Measurements from ENCODE around the gene SH2D3C.
"Not testable (repeated sequence)": the region's sequence is repeated elsewhere in the genome, so short reads cannot be mapped to it uniquely, and the experiment has no call there.

SH2D3C gene

DNA sequence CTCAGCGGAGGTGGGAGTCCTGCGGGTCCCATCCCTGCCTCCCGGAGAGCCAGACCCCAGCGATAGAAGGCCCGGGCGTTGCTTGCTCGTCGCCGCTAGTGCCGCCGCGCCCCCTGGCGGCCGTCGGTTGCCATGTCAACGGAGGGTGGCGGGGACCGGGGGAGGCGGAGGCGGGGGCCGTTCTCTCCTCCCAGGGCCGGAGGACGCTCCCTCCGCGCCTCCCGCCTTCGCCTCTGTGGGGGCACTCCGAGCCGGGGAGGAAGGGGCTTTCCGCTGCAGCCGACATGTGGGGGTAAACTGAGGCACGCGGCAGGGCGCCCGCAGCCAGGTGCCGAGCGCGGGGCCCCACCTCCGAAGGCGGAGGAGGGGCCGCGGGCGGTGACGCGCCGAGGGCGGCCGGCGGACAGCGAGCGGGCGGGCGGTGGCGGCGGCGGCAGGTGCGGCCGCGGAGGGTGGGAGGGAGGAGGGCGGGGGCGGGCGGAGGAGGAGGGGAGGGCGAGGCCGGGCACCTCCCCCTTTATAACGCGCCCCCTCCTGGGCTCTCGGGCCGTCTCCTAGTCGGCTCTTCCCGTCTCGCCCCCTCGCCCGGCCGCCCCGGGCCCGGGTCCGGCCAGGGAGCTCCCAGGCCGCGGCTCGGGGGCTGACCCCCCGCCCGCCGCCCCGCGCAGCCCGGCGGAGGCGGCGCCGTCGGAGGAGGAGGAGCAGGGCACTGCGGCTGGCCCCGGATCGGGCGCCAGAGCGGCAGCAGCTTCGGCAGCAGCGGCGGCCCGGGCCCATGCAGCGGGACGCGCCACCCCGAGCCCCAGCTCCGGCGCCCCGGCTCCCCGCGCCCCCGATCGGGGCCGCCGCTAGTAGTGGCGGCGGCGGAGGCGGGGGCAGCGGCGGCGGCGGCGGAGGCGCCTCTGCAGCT, 6.8 kb upstream of the SH2D3C start:
- peak; percentile 80 to 81 for DNase-seq (ENCODE audit: low read depth in 2 of 2)

DNA sequence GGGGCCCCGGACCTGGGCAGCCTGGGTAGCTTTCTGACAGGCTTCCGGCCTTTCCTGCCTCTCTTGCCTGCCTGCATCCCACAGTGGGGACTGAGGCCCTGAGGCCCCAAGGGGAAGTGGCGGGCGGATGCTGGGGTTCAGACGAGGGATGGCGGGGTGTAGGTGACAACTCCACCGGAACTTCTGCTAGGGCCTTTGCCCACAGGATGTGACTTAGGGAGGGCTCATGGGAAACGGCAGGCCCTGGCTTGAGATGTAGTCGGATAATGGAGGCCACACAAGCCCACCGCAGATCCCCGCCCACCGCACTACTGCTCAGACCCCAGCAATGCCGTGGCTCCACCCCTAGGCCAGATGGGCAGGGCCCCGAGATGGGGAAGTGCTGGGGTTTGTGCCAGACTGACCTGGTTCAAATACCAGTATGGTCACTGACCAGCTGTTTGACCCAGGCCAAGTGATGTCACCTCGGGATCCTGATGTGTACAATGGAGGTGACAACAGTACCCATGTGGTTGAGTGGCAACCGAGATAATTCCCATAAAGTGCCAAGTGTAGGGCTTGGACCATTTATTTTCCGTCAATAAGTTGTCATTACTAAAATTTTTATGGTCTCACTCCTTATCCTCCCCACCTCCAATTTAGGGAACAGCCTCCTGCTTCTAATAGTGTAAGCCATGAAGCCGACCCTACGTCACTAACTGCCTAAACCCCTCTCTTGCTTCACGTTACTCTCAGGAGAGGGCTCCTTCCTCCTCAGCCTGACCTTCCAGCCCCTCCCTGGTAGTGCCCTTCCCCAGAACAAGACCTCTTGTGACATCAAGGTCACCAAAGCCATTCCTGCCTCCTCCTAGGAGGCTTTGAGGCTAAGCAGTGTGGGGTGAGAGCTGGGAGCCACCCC, 4.9 kb upstream of the SH2D3C start:
- peak in 1 of 2 donors; percentile 49 for DNase-seq (ENCODE audit: low read depth in 2 of 2)

DNA sequence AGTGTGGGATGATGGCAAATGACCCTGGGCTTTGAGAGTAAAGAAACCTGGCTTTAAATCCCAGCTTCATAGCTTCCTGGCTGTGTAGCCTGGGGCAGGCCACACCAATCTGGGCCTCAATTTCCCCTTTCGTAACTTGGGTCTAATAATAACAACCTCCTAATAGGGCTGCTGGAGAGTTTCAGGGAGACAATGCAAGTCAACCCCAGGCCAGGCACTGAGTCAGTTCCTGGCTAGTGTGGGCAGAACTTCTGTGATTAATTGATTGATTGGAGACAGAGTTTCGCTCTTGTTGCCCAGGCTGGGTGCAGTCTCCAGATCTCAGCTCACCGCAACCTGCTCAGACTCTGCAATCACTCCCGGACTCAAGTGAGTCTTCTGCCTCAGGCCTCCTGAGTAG, 3.3 kb upstream of the SH2D3C start:
- DNase-seq (ENCODE audit: low read depth in 2 of 2) = no peak

DNA sequence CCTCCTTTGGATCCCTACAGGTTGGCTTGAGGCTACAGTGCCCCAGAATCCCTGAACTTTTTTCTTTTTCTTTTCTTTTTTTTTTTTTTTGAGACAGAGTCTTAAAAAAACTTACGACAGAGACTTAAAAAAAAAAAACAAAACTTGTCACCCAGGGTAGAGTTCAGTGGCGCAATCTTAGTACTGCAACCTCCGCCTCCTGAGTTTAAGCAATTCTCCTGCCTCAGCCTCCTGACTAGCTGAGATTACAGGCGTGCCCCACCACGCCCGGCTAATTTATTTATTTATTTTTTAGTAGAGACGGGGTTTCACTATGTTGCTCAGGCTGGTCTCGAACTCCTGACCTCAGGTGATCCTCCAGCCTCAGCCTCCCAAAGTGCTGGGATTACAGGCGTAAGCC, 2.4 kb upstream of the SH2D3C start:
- not testable (repeated sequence) for DNase-seq (ENCODE audit: low read depth in 2 of 2)

DNA sequence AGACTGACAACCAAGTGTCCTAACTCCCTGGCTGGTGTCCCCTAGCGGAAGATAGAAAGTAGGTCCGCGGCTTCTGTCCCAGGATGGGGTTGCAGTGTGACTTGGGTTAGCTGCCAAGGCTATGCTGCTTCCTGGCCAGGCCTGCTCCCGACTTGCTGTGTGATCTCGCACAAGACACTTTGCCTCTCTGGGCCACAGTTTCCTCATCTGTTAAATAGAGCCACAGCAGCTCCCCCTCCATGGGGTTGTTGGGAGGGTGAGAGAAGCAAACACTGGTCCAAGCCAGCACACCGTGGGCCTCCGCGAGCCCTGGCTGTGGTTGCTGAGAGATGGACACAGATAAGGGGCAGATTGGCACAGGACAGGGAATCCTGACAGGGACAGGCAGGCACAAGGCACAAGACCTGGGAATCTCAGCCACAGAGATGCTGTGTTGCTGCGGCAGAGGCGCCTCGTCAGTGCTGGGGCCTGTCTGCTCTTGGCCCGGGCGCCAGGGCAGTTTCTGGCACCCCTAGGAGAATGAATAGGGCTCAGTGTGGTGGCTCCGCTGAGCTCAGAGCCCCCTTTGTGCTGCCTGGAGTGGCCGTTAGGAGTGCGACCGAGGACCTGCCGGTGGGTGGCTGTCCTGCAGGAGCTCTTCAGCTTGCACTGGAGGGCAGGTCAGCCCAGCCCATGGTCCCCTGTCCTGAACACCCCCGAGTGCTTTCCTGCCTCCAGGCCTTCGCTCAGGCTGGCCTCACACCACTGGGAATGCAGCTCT, 1.8 kb upstream of the SH2D3C start:
- DNase-seq (ENCODE audit: low read depth in 2 of 2) = no peak

DNA sequence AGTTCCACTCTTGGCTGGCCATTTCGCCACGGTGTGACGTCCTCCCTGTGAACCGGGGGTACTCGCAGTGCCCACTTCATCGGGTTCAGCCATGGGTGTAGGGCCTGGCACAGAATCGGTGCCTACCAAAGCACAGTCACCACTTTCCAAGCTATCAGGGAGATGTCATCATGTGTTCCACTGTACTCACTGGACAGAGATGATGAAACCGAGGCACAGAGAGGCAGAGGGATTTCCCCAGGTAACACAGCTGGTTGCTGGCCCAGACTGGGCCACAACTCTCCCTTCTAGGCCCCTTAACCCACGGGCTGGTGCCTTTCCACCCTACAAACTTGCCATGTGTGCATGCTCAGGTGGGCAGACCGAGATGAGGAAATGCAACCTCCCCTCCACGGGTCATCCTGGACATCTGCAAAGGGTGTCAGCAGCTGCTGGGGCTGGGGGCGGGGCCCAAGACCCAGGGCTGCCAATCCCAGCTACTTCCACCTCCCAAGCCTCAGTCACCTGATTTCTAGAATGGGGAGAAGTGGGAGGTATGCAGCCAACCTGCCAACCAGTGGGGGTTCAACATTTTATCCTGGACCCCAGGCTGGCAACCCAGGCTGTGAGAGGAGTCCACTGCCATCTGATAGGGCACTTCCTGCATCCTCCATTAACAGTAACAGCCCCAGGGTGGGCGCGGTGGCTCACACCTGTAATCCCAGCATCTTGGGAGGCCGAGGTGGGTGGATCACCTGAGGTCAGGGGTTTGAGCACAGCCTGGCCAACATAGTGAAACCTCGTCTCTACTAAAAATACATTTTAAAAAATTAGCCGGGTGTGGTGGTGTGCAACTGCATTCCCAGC, 893 bp upstream of the SH2D3C start:
- peak in 1 of 2 donors; percentile 45 for DNase-seq (ENCODE audit: low read depth in 2 of 2)

DNA sequence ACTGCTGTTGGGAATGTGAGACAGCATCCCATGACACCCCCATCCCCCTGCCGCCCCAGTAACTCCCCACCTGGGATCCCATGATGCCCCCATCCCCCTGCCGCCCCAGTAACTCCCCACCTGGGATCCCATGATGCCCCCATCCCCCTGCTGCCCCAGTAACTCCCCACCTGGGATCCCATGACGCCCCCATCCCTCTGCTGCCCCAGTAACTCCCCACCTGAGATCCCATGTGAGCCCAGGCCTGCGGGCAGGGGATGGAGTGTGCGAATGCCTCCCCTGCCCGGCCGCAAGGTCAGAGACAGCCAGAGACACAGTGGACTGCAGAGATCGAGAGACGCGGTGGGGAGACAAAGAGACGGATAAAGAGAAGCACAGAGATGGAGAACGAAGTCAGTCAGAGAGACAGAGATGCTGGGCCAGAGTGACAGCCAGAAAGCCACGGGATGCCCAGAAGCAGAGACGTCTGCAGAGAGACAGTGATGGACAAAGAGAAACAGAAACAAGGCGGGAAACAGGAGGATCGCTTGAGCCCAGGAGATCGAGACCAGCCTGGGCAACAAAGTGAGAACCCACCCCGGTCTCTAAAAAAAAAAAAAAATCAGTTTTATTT, 992 bp downstream of the SH2D3C start:
- no peak for DNase-seq (ENCODE audit: low read depth in 2 of 2)

DNA sequence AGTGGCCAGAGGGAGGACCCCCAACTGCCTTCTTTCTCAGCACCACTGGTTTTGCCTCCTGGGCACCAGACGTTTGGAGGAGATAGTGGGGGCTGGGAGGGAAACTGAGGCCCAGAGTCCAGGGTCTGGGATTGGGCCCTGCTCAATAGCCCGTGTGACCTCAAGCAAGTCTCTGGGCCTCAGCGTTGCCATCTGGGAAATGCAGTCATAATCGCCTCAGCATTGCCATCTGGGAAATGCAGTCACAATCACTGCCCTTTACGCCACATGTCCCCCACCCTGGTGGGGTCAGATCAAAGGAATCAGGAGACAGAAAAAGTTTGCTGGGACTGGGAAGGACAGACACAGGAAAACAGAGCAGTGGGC, 1.6 kb downstream of the SH2D3C start:
- DNase-seq (ENCODE audit: low read depth in 2 of 2) = no peak

DNA sequence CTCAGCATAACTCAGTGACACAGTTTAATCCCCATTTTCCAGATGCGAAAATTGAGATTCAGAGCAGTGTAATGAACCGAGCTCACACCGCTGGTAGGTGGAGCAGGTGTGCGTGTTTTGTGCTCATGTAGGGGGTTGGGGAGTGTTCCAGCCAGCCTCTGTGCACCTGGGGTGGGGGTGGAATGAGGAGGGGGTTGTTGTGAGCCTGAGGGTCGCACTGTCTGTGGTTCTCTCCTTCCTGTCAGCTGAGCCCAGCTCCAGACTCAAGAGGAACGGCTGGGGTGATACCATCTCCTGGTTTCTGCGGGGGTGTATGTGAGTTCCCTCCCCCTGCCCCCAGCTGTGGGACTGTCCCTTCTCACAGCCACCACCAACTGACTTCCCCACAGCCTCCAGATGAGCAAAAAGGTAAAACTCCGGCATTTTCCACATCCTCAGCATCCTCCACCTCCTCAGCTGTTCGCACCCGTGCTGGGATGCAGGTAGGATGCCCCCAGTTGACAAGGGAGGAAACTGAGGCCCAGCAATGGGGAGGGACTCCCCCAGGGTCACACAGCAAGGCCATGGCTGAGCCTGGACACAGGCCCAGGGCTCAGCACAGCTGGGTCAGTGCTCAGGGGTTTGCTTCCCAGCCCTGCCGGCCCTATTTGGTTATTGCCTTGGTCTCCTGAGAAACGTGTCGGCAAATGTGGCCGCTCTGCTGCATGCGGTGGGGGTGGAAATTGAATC, 2.1 kb downstream of the SH2D3C start:
- peak; percentile 55 to 67 for DNase-seq (ENCODE audit: low read depth in 2 of 2)

DNA sequence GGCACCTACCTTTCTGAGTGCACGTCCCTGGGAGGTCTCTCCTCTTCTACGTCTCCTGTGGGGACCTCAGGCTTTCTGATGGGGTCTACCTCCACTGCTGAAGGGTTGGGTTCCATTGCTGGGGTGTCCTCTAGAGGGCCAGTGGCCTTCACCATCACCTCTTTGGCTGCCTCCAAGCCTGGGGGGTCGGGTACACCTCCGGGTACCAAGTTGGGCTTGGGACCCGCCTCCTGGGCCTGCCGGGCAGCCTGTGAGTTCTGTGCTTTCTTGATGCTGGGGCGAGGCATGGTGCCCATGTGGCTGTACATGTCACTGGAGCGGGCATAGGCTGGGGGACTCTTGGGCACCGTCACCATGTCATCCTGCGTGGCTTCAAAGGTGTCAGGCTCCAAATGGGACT, 4.5 kb downstream of the SH2D3C start:
- DNase-seq (ENCODE audit: low read depth in 2 of 2) = no peak

DNA sequence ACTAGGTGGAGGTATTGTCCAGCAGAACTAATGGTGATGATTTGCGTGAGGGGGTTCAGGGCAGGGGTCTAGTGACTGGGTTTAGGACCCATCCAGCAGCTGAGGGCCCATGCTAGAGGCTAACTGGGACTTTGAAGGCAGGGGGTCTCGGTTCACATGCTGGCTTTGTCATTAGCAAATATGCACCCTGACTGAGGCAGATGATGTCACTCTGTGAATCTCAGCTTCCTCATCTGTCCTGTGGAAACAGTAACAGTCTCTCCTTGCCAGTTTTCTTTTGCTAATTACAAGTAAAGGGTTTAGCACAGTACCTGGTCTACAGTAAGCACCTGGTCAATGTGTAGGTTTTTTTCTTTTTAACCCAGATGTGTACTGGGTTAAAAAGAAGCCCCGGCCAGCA, 5.2 kb downstream of the SH2D3C start:
- no peak for DNase-seq (ENCODE audit: low read depth in 2 of 2)

DNA sequence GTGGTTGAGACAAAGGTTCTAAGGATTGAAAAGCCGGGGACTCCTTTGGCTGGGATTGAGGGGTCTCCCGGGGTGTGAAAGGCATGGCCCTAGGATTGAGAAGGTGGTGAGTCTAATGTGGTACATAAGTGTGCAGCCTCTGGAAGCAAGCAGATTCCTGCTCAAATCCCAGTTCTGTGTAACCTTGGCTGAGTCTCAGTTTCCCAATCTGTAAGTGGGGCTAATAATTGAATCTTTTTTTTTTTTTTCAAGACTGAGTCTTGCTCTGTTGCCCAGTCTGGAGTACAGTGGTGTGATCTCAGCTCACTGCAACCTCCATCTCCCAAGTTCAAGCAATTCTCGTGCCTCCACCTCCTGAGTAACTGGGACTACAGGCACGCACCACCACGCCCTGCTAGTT, 5.9 kb downstream of the SH2D3C start:
- no peak for DNase-seq (ENCODE audit: low read depth in 2 of 2)

DNA sequence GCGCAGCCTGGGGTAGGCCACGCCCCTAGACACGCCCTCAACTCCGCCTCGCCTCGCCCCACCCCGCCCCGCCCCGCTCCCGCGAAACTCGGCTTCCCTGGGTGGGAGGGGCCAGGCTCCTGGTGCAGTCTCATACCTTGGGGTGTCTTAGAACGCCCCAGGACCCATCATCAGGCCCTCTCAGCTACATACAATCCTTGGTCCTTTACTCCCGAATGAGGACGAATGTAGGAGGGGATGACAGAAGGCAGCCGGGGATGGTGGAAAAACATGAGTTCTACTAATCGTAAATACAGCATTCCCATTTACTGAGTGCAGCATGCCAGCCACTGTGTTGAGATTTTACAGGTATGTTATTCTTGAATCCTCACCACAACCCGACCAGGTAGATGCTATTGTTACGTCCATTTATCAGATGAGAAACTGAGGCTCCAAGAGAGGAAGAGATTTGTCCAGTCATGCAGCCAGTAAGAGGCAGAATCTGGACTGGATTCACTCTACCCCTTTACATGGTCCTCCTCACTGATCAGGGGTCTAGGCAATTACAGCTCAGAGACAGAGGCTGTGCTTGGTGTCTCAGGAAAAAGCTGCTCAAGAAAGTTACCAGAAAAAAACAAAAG, 6.8 kb downstream of the SH2D3C start:
- no peak for DNase-seq (ENCODE audit: low read depth in 2 of 2)

DNA sequence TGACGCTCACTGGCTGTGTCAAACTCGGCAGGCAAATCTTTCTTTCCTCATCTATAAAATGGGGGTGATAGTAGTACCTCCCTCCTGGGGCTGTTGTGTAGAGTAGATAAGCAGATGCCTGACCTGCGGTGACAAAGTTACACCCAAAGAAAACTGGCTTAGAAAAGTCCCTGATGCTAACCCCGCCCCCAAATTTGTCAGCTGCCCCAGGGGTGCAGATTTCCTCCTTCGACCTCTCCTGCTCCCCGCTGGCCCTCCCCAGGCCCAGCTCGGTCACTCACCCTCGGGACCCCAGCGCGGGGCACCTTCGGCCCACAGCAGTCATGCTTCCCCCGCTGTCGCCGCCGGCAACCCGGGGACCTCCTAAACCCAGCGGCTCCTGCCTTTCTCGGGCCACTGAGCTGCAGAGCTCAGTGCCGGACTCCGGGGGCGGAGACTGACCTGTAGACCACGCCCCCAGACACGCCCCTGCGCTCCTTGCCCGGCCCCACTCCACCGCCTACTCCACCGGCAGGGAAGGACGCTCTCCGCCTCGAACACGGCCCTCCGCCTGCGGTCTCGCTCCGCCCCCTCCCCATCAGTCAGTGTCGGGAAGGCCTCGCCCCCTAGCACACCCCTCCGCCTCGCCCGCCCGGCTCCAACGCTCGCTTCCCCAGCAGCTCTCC, 7.4 kb downstream of the SH2D3C start:
- peak; percentile 96 to 97 for DNase-seq (ENCODE audit: low read depth in 2 of 2)

DNA sequence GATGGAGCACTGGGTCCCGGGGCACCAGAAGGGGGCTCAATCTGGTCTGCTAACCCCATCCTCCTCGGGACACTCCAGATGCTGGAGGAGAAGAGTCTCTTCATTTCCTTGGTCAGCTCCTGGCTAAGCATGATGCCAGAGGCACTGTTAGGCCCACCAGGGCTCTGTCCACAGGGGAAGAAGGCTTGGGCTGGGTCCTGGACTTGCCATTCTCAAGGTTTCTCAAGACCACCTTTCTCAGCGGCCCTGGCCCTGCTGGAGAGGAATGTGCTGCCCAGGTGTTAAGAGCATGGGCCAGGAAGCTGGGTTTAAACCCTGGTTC, 7.9 kb downstream of the SH2D3C start:
- DNase-seq (ENCODE audit: low read depth in 2 of 2) = no peak

DNA sequence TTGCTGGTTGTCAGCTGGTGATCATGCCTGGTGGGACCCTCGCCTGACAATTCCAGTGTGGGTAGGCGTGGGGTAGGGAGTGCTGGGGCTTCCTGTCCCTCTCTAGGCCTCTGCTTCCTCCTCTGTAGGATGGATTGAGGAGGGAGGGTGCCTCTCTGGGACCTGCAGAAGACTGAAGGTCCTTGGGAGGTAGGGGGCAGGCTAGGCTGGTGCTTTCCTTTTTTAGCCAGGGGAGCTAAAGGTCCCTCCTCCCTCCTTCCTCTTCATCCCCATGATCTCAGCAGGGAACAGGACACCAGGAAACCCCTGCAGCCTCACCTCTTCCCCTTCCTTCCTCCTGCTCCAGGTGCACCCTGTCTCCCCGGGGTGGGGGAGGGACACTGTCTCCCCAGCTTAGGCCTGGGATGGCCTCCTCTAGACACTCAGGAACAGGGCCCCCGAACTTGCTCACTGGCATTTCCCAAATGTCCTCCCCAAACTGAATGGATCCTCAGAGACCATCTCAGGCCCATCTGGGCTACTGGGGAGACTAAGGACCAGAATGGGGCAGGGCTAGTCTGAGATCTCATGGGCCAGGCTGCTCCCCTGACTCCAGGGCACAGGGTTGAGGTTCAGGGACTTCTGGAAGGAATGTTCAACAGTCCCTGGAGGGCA, 8.4 kb downstream of the SH2D3C start:
- DNase-seq (ENCODE audit: low read depth in 2 of 2) = no peak

DNA sequence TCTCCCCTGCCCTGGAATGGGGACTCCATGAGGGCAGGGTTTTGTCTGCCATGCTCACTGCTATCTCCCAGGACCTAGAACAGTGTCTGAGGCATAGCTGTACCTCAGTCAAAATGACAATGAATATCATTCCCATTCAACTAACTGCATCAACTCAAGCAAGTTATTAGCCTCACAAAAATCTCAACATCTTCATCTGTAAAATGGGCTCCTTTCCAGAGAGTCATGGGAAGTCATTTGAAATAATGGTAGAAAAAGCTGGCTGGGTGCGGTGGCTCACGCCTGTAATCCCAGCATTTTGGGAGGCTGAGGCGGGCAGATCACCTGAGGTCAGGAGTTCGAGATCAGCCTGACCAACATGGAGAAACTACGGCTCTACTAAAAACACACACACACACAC, 9.4 kb downstream of the SH2D3C start:
- DNase-seq (ENCODE audit: low read depth in 2 of 2) = no peak

DNA sequence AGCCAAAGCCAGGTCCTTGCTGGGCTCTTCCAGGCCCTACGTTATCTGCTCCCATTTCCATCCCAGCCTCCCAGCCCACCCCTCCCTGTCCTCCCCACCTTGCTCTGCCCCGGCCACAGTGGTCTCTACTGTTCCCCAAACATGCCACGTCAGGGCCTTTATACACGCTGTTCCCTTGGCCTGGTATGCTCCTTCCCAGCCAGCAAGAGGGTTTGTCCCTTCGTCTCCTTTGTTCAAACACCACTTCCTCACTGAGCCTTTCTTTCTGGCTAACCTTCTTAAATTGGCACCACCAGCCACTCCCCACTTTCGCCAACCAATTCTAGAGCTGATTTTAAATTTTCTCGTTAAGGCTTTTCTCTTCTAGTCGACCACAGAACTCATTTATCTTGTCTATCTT, 9.8 kb downstream of the SH2D3C start:
- no peak for DNase-seq (ENCODE audit: low read depth in 2 of 2)

DNA sequence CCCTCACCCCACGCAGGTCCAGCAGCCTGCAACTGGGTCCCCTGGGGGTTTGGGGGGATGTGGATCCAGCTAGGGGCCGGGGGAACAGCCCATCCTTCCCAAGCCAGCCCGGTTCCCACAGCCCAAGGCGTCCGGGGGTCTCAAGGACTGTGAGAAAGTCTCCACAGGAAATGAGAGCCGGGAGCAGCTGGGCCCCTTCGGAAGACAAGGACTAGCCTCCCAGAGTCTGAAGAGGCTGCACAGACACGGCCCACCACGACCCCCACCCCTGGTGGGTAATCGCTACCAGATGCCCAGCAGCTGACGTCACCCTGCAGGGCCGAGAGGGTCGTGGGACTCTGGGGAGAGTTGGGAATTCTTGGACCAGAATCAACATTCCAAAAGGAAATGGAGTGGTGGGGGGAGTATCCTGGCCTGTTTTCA, 10.5 kb downstream of the SH2D3C start:
- no peak for DNase-seq (ENCODE audit: low read depth in 2 of 2)
